Choroid plexus epithelial cell (primary cell): ENCODE results near the gene KRTAP10-7.
"Not testable (repeated sequence)": the region's sequence is repeated elsewhere in the genome, so short reads cannot be mapped to it uniquely, and the experiment has no call there.

Experiments
- DNase-seq: peaks from one replicate; pipeline ENCODE4 v3.0.0-alpha.2; 2010; ENCODE audit warnings: low read depth
- H3K4me3 ChIP-seq: 2 replicates; pipeline ENCODE4 v1.5.1; 2011; ENCODE audit warnings: low read depth, mild to moderate bottlenecking, control low read depth, low read length, moderate library complexity
- CTCF ChIP-seq: conservative IDR thresholded peaks from 2 replicates; pipeline ENCODE4 v1.5.1; 2011; ENCODE audit warnings: low read depth, mild to moderate bottlenecking, control low read depth, inconsistent platforms, low read length, moderate library complexity

Gene KRTAP10-7

DNA sequence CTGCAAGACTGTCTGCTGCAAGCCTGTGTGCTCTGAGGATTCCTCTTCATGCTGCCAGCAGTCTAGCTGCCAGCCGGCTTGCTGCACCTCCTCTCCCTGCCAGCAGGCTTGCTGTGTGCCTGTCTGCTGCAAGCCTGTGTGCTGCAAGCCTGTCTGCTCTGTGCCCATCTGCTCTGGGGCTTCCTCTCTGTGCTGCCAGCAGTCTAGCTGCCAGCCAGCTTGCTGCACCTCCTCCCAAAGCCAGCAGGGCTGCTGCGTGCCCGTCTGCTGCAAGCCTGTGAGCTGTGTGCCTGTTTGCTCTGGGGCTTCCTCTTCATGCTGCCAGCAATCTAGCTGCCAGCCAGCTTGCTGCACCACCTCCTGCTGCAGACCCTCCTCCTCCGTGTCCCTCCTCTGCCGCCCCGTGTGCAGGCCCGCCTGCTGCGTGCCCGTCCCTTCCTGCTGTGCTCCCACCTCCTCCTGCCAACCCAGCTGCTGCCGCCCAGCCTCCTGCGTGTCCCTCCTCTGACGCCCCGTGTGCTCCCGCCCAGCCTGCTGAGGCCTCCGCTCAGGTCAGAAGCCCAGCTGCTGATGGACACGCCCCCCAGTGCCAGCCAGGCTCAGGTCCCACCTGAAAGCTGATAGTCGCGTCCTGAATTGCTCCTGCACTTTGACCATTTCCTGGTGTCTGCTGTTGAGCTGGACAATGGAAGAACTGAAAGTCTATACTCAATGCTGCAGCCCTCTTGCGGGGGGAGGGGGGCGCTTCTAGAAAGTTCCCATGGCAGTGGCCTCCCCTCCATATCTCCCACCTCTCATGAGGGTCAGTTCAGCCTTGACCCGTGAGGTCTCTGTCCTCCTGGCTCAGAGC is 25.7 kb upstream of the KRTAP10-7 start:
- no peak for DNase-seq
- no peak overlapping the region for H3K4me3 ChIP-seq
- TF ChIP-seq CTCF: no peak

- no peak for DNase-seq
Measured at GRCh38 chr21:44575307-44576024, 24.9 kb upstream of the KRTAP10-7 start.

DNA sequence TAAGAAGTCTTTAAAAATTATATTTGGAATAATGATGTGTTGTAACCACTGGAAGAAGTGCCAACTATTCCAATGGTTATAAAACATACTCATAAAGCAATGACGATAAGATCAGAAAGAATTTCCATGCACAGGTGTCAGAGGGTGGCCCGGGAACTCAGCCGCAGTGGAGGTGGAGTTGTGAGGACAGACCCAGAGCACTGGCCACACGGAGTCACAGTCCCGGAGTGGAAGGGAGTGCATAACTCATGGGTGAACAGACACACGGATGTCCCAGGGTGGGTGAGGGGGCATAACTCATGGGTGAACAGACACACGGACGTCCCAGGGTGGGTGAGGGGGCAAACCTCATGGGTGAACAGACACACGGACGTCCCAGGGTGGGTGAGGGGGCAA is 24.4 kb upstream of the KRTAP10-7 start:
- H3K4me3 ChIP-seq: no peak overlapping the region
- DNase-seq: no peak
- TF ChIP-seq CTCF: no peak

More at GRCh38 chr21:44575307-44576024, 24.9 kb upstream of the KRTAP10-7 start:
- TF ChIP-seq CTCF: no peak
- H3K4me3 ChIP-seq: no peak overlapping the region

GRCh38 chr21:44578371-44579055 is 21.9 kb upstream of the KRTAP10-7 start:
- no peak overlapping the region for H3K4me3 ChIP-seq
- no peak for TF ChIP-seq CTCF

GRCh38 chr21:44579056-44579832 is 21.2 kb upstream of the KRTAP10-7 start:
- no peak for DNase-seq
- TF ChIP-seq CTCF: no peak
- H3K4me3 ChIP-seq: no peak overlapping the region

More at GRCh38 chr21:44578371-44579055, 21.9 kb upstream of the KRTAP10-7 start:
- DNase-seq: no peak

DNA sequence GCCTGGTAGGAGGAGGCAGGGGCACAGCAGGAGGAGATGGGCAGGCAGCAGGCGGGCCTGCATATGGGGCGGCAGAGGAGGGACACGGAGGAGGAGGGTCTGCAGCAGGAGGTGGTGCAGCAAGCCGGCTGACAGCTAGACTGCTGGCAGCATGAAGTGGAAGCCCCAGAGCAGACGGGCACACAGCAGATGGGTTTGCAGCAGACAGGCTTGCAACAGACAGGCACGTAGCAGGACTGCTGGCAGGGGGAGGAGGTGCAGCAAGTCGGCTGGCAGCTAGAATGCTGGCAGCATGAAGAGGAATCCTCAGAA is 20.6 kb upstream of the KRTAP10-7 start:
- TF ChIP-seq CTCF: no peak
- no peak for DNase-seq

DNA sequence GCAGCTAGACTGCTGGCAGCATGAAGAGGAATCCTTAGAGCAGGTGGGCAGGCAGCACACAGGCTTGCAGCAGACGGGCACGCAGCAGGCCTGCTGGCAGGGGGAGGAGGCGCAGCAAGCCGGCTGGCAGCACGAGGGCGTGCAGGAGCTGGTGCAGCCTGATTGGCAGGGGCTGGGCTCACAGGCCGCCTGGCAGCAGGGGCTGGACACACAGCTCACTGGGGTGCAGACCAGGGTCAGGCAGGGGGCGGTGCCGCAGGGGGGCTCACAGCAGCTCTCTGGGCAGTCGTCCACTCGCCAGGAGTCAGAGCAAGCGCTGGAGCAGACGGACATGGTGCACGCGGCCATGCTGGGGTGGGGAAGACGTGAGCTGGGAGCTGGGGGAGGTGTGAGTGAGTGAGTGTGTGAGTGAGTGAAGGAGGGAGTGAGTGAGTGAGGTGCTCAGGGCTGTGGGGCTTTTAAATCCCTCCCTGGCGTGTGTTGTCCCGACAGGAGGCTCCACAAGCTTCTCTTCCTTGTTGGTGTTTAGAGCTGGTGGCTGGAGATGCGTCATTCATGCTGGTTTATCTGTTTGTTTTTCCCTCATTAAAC is 20.1 kb upstream of the KRTAP10-7 start, which contains the start of gene KRTAP10-5:
Gene KRTAP10-5 (minus strand): TSS at position 374 of the 591 bp plus-strand sequence. CDS start 26 bp downstream, at position 348.
- DNase-seq, H3K4me3 ChIP-seq: not testable (repeated sequence)

More for the DNA sequence above, 20.6 kb upstream of the KRTAP10-7 start:
- no peak overlapping the region for H3K4me3 ChIP-seq
